Stimulated activated memory B cell treated with anti-CD40 and anti-IgM and Interleukin-4, amounts not matched to agents 10 μg/mL and 1 μg/mL and 100 μg/mL, for 72 hours (primary cell): Measurements from ENCODE around the gene PARVA.
"Not testable (repeated sequence)": the region's sequence is repeated elsewhere in the genome, so short reads cannot be mapped to it uniquely, and the experiment has no call there.

ENCODE experiments used
- ATAC-seq: fragments of 150-1000 bp; cut with Tn5 transposase; 2 replicates; pipeline ENCODE4 v1.10.0; 2021
- H3K27ac Mint-ChIP-seq: one replicate; pipeline ENCODE4 v1.8.0; 2022; ENCODE audit warnings: mild to moderate bottlenecking, mixed read lengths
- H3K27me3 Mint-ChIP-seq: one replicate; pipeline ENCODE4 v1.8.0; 2022; ENCODE audit warnings: mixed read lengths
- H3K36me3 Mint-ChIP-seq: one replicate; pipeline ENCODE4 v1.8.0; 2022; ENCODE audit warnings: mixed read lengths
- H3K4me1 Mint-ChIP-seq: one replicate; pipeline ENCODE4 v1.8.0; 2022; ENCODE audit warnings: mixed read lengths
- H3K4me3 Mint-ChIP-seq: one replicate; pipeline ENCODE4 v1.8.0; 2022; ENCODE audit warnings: mild to moderate bottlenecking, moderate library complexity, mixed read lengths
- H3K9me3 Mint-ChIP-seq: one replicate; pipeline ENCODE4 v1.8.0; 2022; ENCODE audit warnings: mixed read lengths

The PARVA gene

GRCh38 chr11:12503039-12503484 lies 125.7 kb downstream of the PARVA start:
- ATAC-seq: no peak
- peaks cover 2% of the 10 kb centered on the region for H3K9me3 Mint-ChIP-seq
- no peak overlapping the region for H3K27ac Mint-ChIP-seq
- peaks cover 9% of the 10 kb centered on the region for H3K27me3 Mint-ChIP-seq
- H3K4me1 Mint-ChIP-seq: no peaks in the 10 kb centered on the region
- H3K36me3 Mint-ChIP-seq: no peaks in the 10 kb centered on the region
- H3K4me3 Mint-ChIP-seq: no peak overlapping the region

- Mint-ChIP-seq H3K36me3 (no peaks in the 10 kb centered on the region), H3K4me1 (no peaks in the 10 kb centered on the region), H3K27me3 (peaks cover 9% of the 10 kb centered on the region), H3K27ac (no peak overlapping the region), H3K9me3 (peaks cover 2% of the 10 kb centered on the region), H3K4me3 (no peak overlapping the region)
- ATAC-seq: no peak
Observed at GRCh38 chr11:12503886-12504285, 126.5 kb downstream of the PARVA start.

- Mint-ChIP-seq H3K4me3 (no peak overlapping the region), H3K9me3 (peaks cover 2% of the 10 kb centered on the region), H3K4me1 (no peaks in the 10 kb centered on the region), H3K36me3 (no peaks in the 10 kb centered on the region), H3K27ac (no peak overlapping the region), H3K27me3 (peaks cover 9% of the 10 kb centered on the region)
- no peak for ATAC-seq
Observed at GRCh38 chr11:12505183-12505582, 127.8 kb downstream of the PARVA start.

- H3K4me3 Mint-ChIP-seq: no peak overlapping the region
- ATAC-seq: no peak
- no peaks in the 10 kb centered on the region for H3K36me3 Mint-ChIP-seq
- peaks cover 2% of the 10 kb centered on the region for H3K9me3 Mint-ChIP-seq
- H3K27ac Mint-ChIP-seq: no peak overlapping the region
- H3K27me3 Mint-ChIP-seq: peaks cover 9% of the 10 kb centered on the region
- no peaks in the 10 kb centered on the region for H3K4me1 Mint-ChIP-seq
Observed at GRCh38 chr11:12506404-12506921, 129.1 kb downstream of the PARVA start.

- ATAC-seq: no peak
- peaks cover 9% of the 10 kb centered on the region for H3K27me3 Mint-ChIP-seq
Observed at GRCh38 chr11:12507391-12507790, 130.0 kb downstream of the PARVA start.

GRCh38 chr11:12508151-12508751 lies 130.9 kb downstream of the PARVA start:
- Mint-ChIP-seq H3K9me3 (peaks cover under 1% of the 10 kb centered on the region), H3K4me3 (no peak overlapping the region), H3K4me1 (no peaks in the 10 kb centered on the region), H3K27ac (no peak overlapping the region), H3K27me3 (peaks cover 4% of the 10 kb centered on the region), H3K36me3 (no peaks in the 10 kb centered on the region)
- ATAC-seq: no peak

More at GRCh38 chr11:12507391-12507790, 130.0 kb downstream of the PARVA start:
- Mint-ChIP-seq H3K36me3 (no peaks in the 10 kb centered on the region), H3K4me1 (no peaks in the 10 kb centered on the region), H3K27ac (no peak overlapping the region), H3K9me3 (peaks cover 2% of the 10 kb centered on the region), H3K4me3 (no peak overlapping the region)

- peak; percentile 18 for ATAC-seq
- Mint-ChIP-seq H3K4me3 (no peak overlapping the region), H3K27me3 (peaks cover 6% of the 10 kb centered on the region), H3K27ac (no peak overlapping the region), H3K9me3 (no peaks in the 10 kb centered on the region), H3K36me3 (no peaks in the 10 kb centered on the region), H3K4me1 (no peaks in the 10 kb centered on the region)
Observed at GRCh38 chr11:12509371-12509770, 132.0 kb downstream of the PARVA start.

- Mint-ChIP-seq H3K9me3 (no peaks in the 10 kb centered on the region), H3K4me1 (no peaks in the 10 kb centered on the region), H3K27ac (no peak overlapping the region), H3K36me3 (no peaks in the 10 kb centered on the region), H3K27me3 (peaks cover 6% of the 10 kb centered on the region), H3K4me3 (no peak overlapping the region)
- ATAC-seq: no peak
Observed at GRCh38 chr11:12512132-12512531, 134.8 kb downstream of the PARVA start.

- Mint-ChIP-seq H3K27ac (no peak overlapping the region), H3K36me3 (no peaks in the 10 kb centered on the region), H3K4me3 (no peak overlapping the region), H3K4me1 (no peaks in the 10 kb centered on the region), H3K27me3 (peaks cover 6% of the 10 kb centered on the region), H3K9me3 (no peaks in the 10 kb centered on the region)
- ATAC-seq: no peak
Observed at GRCh38 chr11:12512826-12513395, 135.5 kb downstream of the PARVA start.

GRCh38 chr11:12516387-12517105 lies 139.2 kb downstream of the PARVA start:
- H3K9me3 Mint-ChIP-seq: no peaks in the 10 kb centered on the region
- H3K27ac Mint-ChIP-seq: no peak overlapping the region
- H3K4me3 Mint-ChIP-seq: no peak overlapping the region
- ATAC-seq: peak; percentile 4
- H3K27me3 Mint-ChIP-seq: peaks cover 6% of the 10 kb centered on the region
- H3K4me1 Mint-ChIP-seq: no peaks in the 10 kb centered on the region
- no peaks in the 10 kb centered on the region for H3K36me3 Mint-ChIP-seq

GRCh38 chr11:12517306-12517705 lies 139.9 kb downstream of the PARVA start:
- Mint-ChIP-seq H3K9me3 (no peaks in the 10 kb centered on the region), H3K4me3 (no peak overlapping the region), H3K27ac (no peak overlapping the region), H3K4me1 (no peaks in the 10 kb centered on the region), H3K36me3 (no peaks in the 10 kb centered on the region), H3K27me3 (peaks cover 6% of the 10 kb centered on the region)
- ATAC-seq: no peak

GRCh38 chr11:12517741-12518140 lies 140.4 kb downstream of the PARVA start:
- H3K36me3 Mint-ChIP-seq: no peaks in the 10 kb centered on the region
- no peak overlapping the region for H3K4me3 Mint-ChIP-seq
- no peak overlapping the region for H3K27ac Mint-ChIP-seq
- H3K9me3 Mint-ChIP-seq: no peaks in the 10 kb centered on the region
- ATAC-seq: no peak
- peaks cover 6% of the 10 kb centered on the region for H3K27me3 Mint-ChIP-seq
- H3K4me1 Mint-ChIP-seq: no peaks in the 10 kb centered on the region

GRCh38 chr11:12518606-12519385 lies 141.4 kb downstream of the PARVA start:
- Mint-ChIP-seq H3K9me3 (no peaks in the 10 kb centered on the region), H3K4me3 (no peak overlapping the region), H3K4me1 (no peaks in the 10 kb centered on the region), H3K36me3 (no peaks in the 10 kb centered on the region), H3K27ac (no peak overlapping the region), H3K27me3 (peaks cover 1% of the 10 kb centered on the region)
- ATAC-seq: no peak

- ATAC-seq: no peak
- Mint-ChIP-seq H3K9me3 (no peaks in the 10 kb centered on the region), H3K27me3 (no peaks in the 10 kb centered on the region), H3K36me3 (no peaks in the 10 kb centered on the region), H3K27ac (no peak overlapping the region), H3K4me1 (no peaks in the 10 kb centered on the region), H3K4me3 (no peak overlapping the region)
Observed at GRCh38 chr11:12520054-12520453, 142.7 kb downstream of the PARVA start.

GRCh38 chr11:12520576-12520975 lies 143.2 kb downstream of the PARVA start:
- H3K4me1 Mint-ChIP-seq, H3K27ac Mint-ChIP-seq, H3K4me3 Mint-ChIP-seq, H3K27me3 Mint-ChIP-seq, ATAC-seq, H3K9me3 Mint-ChIP-seq, H3K36me3 Mint-ChIP-seq: not testable (repeated sequence)
